Ishikawa (cell line): ENCODE measurements around the gene CDH2.
A peak's percentile ranks its signal among the peaks of the same experiment; 100 is the strongest.

Experiments used
- EP300 ChIP-seq: IDR thresholded peaks from 2 replicates; pipeline ENCODE4 v1.6.1; 2012; ENCODE audit warnings: borderline replicate concordance
- MAX ChIP-seq: IDR thresholded peaks from 2 replicates; pipeline ENCODE4 v1.6.1; 2012
- TAF1 ChIP-seq: IDR thresholded peaks from 2 replicates; pipeline ENCODE4 v1.6.1; 2012; ENCODE audit warnings: low read depth, mild to moderate bottlenecking
- ZBTB7A ChIP-seq: IDR thresholded peaks from 2 replicates; pipeline ENCODE4 v1.6.1; 2012; ENCODE audit warnings: low read depth

GRCh38 chr18:28167835-28168349 lies 9.0 kb downstream of the CDH2 start:
- TF ChIP-seq ZBTB7A: no peak
- peak; percentile 66 for TF ChIP-seq EP300
- TF ChIP-seq TAF1: no peak
- no peak for TF ChIP-seq MAX
